ENCODE measurements around the gene ENPP7.

DNA sequence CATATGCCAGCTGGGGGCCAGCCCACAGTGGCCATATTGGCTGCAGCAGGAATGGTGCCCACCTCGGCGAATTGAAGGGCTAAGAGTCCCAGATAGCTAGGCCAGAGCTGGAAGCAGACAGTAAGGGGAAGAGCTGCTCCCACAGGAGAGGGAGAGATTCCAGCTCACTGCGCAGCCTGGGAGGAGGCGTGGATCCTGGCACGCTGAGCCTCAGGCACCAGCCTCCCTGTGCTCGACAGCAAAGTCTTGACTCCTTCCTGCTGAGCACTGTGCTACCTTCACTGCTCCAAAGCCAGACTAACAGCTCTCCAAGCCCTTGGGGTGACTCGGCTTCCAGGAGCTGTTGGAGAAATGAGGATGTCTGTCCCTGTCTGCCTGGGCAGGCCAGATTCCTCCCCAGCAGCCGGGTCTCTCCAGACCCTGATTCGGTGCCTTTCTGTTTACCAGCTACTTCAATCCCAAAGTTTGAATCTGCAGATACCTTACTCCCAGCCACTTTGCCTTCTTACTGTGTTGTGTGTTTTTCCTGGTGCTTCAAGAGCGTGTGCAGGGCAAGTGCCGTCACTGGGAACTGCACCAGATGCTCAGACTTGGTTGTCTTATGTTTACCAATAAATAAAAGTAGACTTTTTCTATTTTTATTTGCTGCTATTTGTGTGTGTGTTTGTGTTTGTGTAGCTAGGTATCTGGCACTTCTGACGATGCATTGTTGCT, 56.3 kb downstream of the ENPP7 start:
- TF ChIP-seq, protein P1, sequence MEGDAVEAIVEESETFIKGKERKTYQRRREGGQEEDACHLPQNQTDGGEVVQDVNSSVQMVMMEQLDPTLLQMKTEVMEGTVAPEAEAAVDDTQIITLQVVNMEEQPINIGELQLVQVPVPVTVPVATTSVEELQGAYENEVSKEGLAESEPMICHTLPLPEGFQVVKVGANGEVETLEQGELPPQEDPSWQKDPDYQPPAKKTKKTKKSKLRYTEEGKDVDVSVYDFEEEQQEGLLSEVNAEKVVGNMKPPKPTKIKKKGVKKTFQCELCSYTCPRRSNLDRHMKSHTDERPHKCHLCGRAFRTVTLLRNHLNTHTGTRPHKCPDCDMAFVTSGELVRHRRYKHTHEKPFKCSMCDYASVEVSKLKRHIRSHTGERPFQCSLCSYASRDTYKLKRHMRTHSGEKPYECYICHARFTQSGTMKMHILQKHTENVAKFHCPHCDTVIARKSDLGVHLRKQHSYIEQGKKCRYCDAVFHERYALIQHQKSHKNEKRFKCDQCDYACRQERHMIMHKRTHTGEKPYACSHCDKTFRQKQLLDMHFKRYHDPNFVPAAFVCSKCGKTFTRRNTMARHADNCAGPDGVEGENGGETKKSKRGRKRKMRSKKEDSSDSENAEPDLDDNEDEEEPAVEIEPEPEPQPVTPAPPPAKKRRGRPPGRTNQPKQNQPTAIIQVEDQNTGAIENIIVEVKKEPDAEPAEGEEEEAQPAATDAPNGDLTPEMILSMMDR (IDR thresholded peaks at IDR 0.05), result no peak
- no peak for TF ChIP-seq POLR2A (IDR thresholded peaks at IDR 0.05)

Data from uterus (tissue), 2 donors.